Natural killer cell (primary cell): ENCODE measurements around the gene TEKT3. TPM values are rescaled to one million over a fixed set of nuclear protein-coding genes. Genes with fewer than 3 reads are reported as not detected.

Experiments
- ATAC-seq, 3 donors: fragments of 150-1000 bp in 2 of 3; fragments of 200-7000 bp in 1 of 3; cut with Tn5 transposase; 1 replicate in 1 of 3; 2 replicates in 2 of 3; pipeline ENCODE4 v1.10.0; 2021; ENCODE audit warnings: mild to moderate bottlenecking in 2 of 3, moderate library complexity in 2 of 3
- DNase-seq, 2 donors: peaks; one replicate each; pipeline versions ENCODE4 v3.0.0 to v3.0.0-alpha.2; 2013 to 2021; ENCODE audit warnings: mixed read lengths in 1 of 2
- H3K27ac ChIP-seq: one replicate; pipeline ENCODE4 v1.5.1; 2013; ENCODE audit warnings: mild to moderate bottlenecking, low read length
- H3K27me3 ChIP-seq: one replicate; pipeline ENCODE4 v1.6.1; 2013; ENCODE audit warnings: low read length; ENCODE audit not compliant: control insufficient read depth, insufficient read depth
- H3K36me3 ChIP-seq: one replicate; pipeline ENCODE4 v1.6.1; 2013; ENCODE audit warnings: low read length; ENCODE audit not compliant: control insufficient read depth, insufficient read depth
- H3K4me1 ChIP-seq: one replicate; pipeline ENCODE4 v1.6.1; 2013; ENCODE audit warnings: low read length; ENCODE audit not compliant: control insufficient read depth, insufficient read depth
- H3K4me3 ChIP-seq: one replicate; pipeline ENCODE4 v1.5.1; 2013; ENCODE audit warnings: low read length
- H3K9me3 ChIP-seq: one replicate; pipeline ENCODE4 v1.6.1; 2013; ENCODE audit warnings: low read length; ENCODE audit not compliant: control insufficient read depth, insufficient read depth
- H3K27ac Mint-ChIP-seq, 2 donors: one replicate each; pipeline ENCODE4 v1.8.0; 2022; ENCODE audit warnings: mild to moderate bottlenecking in 2 of 2, mixed read lengths in 2 of 2, moderate library complexity in 1 of 2
- H3K27me3 Mint-ChIP-seq, 2 donors: one replicate each; pipeline ENCODE4 v1.8.0; 2022; ENCODE audit warnings: low read depth in 2 of 2, mixed read lengths in 2 of 2
- H3K36me3 Mint-ChIP-seq: one replicate; pipeline ENCODE4 v1.8.0; 2022; ENCODE audit warnings: mixed read lengths
- H3K4me1 Mint-ChIP-seq, 2 donors: one replicate each; pipeline ENCODE4 v1.8.0; 2022; ENCODE audit warnings: mixed read lengths in 2 of 2
- H3K4me3 Mint-ChIP-seq: one replicate; pipeline ENCODE4 v1.8.0; 2022; ENCODE audit warnings: mild to moderate bottlenecking, moderate library complexity, mixed read lengths
- H3K9me3 Mint-ChIP-seq, 2 donors: one replicate each; pipeline ENCODE4 v1.8.0; 2022; ENCODE audit warnings: mixed read lengths in 2 of 2
- WGBS: methylation state at CpG from one replicate; pipeline ENCODE4 v1.1.7; 2013; ENCODE audit warnings: missing lambda C conversion rate; ENCODE audit not compliant: insufficient coverage; 5-methylcytosine and 5-hydroxymethylcytosine counted together
- intact Hi-C: fragments of 100-400 bp; cut with micrococcal nuclease; formaldehyde crosslinking; loops from one replicate; pipeline ENCODE4 v1.14.2; 2022
- total RNA-seq, 4 donors: library from RNA; stranded (reverse); fragments of 120-200 nt in 1 of 4; gene quantifications; one replicate each; pipeline versions ENCODE4 v1.2.3 to v1.2.4, GENCODE V29; 2013 to 2022
- TF ChIP-seq, protein P1 (sequence below): fragments of 200-600 bp; IDR thresholded peaks from one replicate; pipeline ENCODE4 v1.8.0; 2022; ENCODE audit warnings: antibody characterized with exemption

The TEKT3 gene
- total RNA-seq, 3 donors from 2014 or later (not counting 1 experiment from before 2014, with no cell fraction given): 0.39 to 1.3 (median 0.58) TPM

DNA sequence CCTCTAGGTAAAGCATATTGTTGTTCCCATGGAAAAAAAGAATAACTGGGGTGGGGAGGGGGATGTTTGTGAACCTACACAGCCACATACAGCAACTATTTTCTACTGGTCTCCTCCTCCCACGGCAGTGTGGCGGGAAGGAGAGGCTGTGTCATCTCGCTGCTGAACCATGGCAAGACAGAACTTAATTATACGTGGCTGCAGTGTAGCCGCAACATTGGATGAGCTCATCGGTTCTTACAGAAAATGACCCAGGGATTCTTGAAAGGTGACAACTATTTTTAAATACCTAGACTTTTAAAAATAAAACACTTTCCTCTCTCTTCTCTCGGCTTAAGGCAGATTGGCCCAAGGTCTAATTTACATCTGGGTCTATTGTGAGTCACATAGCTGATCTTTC, 19.8 kb upstream of the TEKT3 start:
- WGBS: 90% methylated on average over 7 of the region's 7 CpGs
- ATAC-seq: no peak
- H3K9me3 Mint-ChIP-seq: no peaks in the 10 kb centered on the region

DNA sequence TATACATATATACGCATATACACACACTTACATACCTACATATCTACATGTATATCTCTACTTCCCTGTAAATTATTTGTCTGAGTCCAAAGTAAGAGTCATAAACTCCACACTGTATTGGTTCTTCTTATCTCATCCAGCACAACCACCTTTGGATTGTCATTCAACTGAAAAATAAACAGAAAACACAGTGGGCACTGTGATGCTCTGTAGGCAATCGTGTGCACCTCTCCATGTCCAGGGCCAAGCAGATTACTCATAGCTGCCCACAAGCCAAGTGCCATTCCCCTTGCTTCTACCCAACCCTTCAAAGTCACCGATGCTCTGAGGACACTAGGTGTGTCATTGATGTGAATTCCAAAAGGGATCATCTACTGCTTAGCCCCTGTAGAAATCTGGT, 12.9 kb upstream of the TEKT3 start:
- TF ChIP-seq, protein P1, sequence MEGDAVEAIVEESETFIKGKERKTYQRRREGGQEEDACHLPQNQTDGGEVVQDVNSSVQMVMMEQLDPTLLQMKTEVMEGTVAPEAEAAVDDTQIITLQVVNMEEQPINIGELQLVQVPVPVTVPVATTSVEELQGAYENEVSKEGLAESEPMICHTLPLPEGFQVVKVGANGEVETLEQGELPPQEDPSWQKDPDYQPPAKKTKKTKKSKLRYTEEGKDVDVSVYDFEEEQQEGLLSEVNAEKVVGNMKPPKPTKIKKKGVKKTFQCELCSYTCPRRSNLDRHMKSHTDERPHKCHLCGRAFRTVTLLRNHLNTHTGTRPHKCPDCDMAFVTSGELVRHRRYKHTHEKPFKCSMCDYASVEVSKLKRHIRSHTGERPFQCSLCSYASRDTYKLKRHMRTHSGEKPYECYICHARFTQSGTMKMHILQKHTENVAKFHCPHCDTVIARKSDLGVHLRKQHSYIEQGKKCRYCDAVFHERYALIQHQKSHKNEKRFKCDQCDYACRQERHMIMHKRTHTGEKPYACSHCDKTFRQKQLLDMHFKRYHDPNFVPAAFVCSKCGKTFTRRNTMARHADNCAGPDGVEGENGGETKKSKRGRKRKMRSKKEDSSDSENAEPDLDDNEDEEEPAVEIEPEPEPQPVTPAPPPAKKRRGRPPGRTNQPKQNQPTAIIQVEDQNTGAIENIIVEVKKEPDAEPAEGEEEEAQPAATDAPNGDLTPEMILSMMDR: no peak
- H3K4me3 ChIP-seq: no peak overlapping the region
- H3K27me3 ChIP-seq: no peaks in the 10 kb centered on the region
- no peaks in the 10 kb centered on the region for H3K9me3 Mint-ChIP-seq
- no peak overlapping the region for H3K4me3 Mint-ChIP-seq
- no peaks in the 10 kb centered on the region for H3K9me3 ChIP-seq
- no peaks in the 10 kb centered on the region for H3K36me3 Mint-ChIP-seq
- WGBS: 99% methylated on average over 3 of the region's 3 CpGs
- no peak overlapping the region for H3K27ac Mint-ChIP-seq
- no peaks in the 10 kb centered on the region for H3K4me1 Mint-ChIP-seq
- intact Hi-C loops: no loop called here
- peaks cover 16 to 41% of the 10 kb centered on the region in 2 donors for H3K27me3 Mint-ChIP-seq
- ATAC-seq (no peak), DNase-seq (no peak)
- no peaks in the 10 kb centered on the region for H3K36me3 ChIP-seq
- no peak overlapping the region for H3K27ac ChIP-seq
- no peaks in the 10 kb centered on the region for H3K4me1 ChIP-seq

More for the DNA sequence above, 19.8 kb upstream of the TEKT3 start:
- Mint-ChIP-seq H3K4me1 (no peaks in the 10 kb centered on the region), H3K27me3 (peaks cover 4 to 18% of the 10 kb centered on the region in 2 donors), H3K36me3 (no peaks in the 10 kb centered on the region), H3K4me3 (no peak overlapping the region), H3K27ac (no peak overlapping the region)
- no peak for DNase-seq
- no peak overlapping the region for H3K4me3 ChIP-seq
- H3K27me3 ChIP-seq: no peaks in the 10 kb centered on the region
- H3K4me1 ChIP-seq: no peaks in the 10 kb centered on the region
- TF ChIP-seq, protein P1: no peak
- no peaks in the 10 kb centered on the region for H3K9me3 ChIP-seq
- H3K36me3 ChIP-seq: no peaks in the 10 kb centered on the region
- intact Hi-C loops: no loop called here
- H3K27ac ChIP-seq: no peak overlapping the region

DNA sequence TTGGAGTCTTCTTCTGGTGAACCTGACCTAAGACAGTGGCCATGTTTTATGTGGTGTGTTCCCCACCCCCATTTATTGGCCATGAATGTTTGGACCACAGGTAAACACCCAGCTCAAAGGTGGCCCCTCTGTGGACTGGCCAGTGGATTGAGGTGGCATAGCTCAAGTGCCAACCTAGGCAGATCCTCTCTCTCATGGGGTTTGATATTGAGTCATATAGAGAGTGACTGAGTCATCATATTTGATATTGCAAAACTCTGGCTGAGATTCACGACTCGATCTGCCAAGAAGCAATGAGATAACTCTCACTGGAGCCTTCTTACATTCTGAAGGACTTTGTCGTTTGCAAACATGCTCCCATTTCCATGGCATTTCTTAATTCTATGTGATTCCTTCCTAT, 10.5 kb upstream of the TEKT3 start:
- no peaks in the 10 kb centered on the region for H3K4me1 Mint-ChIP-seq
- H3K27ac ChIP-seq: no peak overlapping the region

GRCh38 chr17:15351478-15351840, 10.1 kb upstream of the TEKT3 start:
- intact Hi-C loops: no loop called here
- no peak for ATAC-seq
- WGBS: 77% methylated on average over 4 of the region's 4 CpGs

More for the DNA sequence above, 10.5 kb upstream of the TEKT3 start:
- H3K36me3 Mint-ChIP-seq: no peaks in the 10 kb centered on the region
- ATAC-seq (no peak), DNase-seq (no peak)
- 72% methylated on average over 3 of the region's 3 CpGs for WGBS
- H3K27me3 Mint-ChIP-seq: peaks cover 22 to 46% of the 10 kb centered on the region in 2 donors
- no peak overlapping the region for H3K27ac Mint-ChIP-seq
- TF ChIP-seq, protein P1: no peak
- H3K36me3 ChIP-seq: no peaks in the 10 kb centered on the region
- H3K27me3 ChIP-seq: no peaks in the 10 kb centered on the region
- no peaks in the 10 kb centered on the region for H3K4me1 ChIP-seq
- H3K9me3 Mint-ChIP-seq: no peaks in the 10 kb centered on the region
- no peaks in the 10 kb centered on the region for H3K9me3 ChIP-seq
- no peak overlapping the region for H3K4me3 ChIP-seq
- no peak overlapping the region for H3K4me3 Mint-ChIP-seq
- intact Hi-C loops: no loop called here

More at GRCh38 chr17:15351478-15351840, 10.1 kb upstream of the TEKT3 start:
- no peak overlapping the region for H3K27ac ChIP-seq
- no peaks in the 10 kb centered on the region for H3K27me3 ChIP-seq
- no peak overlapping the region for H3K4me3 Mint-ChIP-seq
- no peak overlapping the region for H3K4me3 ChIP-seq
- H3K27ac Mint-ChIP-seq: no peak overlapping the region
- H3K36me3 Mint-ChIP-seq: no peaks in the 10 kb centered on the region
- no peaks in the 10 kb centered on the region for H3K4me1 ChIP-seq
- H3K9me3 ChIP-seq: no peaks in the 10 kb centered on the region
- TF ChIP-seq, protein P1: no peak
- H3K27me3 Mint-ChIP-seq: peaks cover 23 to 41% of the 10 kb centered on the region in 2 donors
- H3K9me3 Mint-ChIP-seq: no peaks in the 10 kb centered on the region
- H3K4me1 Mint-ChIP-seq: no peaks in the 10 kb centered on the region
- no peak for DNase-seq
- no peaks in the 10 kb centered on the region for H3K36me3 ChIP-seq
